ENCODE data around the gene RCAN3. TPM values are rescaled to one million over a fixed set of nuclear protein-coding genes. Genes with fewer than 3 reads are reported as not detected.

The RCAN3 gene
- total and polyA plus RNA-seq, 2 of the 13 experiments (the other 11 are each of a cell fraction or from before 2014, with no cell fraction given), result 12.2 to 13.3 TPM

DNA sequence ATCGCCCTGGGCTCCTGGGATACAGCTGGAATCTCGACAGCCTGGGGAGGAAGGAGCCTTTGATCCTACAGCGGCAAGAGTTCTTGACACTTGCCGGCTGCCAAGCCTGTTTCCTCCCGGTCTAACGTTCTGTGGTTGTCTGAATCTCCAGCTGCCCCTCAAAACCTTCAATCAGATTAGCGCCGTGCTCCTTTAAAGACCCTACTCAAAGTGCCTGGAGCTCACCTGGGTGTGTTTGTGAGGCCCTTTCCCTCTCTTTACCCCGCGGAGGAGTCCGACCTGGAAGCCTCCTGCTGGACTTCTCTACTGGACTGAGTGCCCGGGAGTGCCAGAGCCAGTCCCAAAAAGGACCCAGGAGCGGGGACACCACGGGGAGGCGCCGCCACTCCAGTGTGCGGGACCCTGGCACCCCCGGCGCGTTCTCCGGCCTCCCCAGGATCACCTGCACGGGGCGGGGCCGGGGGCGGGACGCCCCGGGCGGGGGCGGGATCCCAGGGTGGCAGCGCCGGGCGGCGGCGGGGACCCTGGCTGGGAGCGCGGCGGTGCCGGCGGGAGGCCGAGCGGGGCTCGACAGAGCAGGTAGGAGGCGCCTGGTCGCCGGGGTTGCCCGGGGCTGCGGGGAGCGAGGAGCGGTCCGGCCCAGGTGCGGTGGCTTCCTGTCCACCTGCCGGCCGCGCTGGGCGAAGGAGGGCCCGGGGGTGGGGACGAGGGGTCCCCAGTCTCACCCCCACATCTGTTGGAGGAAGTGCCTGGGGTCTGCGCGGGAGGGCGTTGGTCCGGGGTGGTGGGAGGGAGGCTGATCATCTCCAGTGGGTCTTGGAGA lies 53.2 kb downstream of the RCAN3 start, which contains the start of gene NCMAP:
Gene NCMAP (plus strand): TSS at position 497 of the 823 bp plus-strand sequence. CDS start 39,344 bp downstream, outside the sequence.
- H3K4me2 ChIP-seq (ENCODE audit: low read depth, low read length), result peak within 1 kb of the TSS; percentile 96
- ATAC-seq (peak; percentile 50), FAIRE-seq (no peak), DNase-seq (ENCODE audit: low spot score) (peak; percentile 26)
- peak within 1 kb of the TSS; percentile 71 for H2AFZ ChIP-seq (ENCODE audit: low read length)
- 6% methylated on average over 4 of the region's 61 CpGs for WGBS (ENCODE audit: low lambda C conversion rate)
- in situ Hi-C loops (cut with HindIII; ENCODE audit: extremely low pct_ligation_motif_present, low pct_unique_long_range_greater_than_20kb) (no loop called here), intact Hi-C loops (cut with micrococcal nuclease; ENCODE audit: unreplicated experiment) (loop anchor here (5.0 kb wide), 2 partner anchors 54 to 81 kb away; partner anchors contain the start of gene RCAN3)
- ChIA-PET POLR2A (interaction anchor here (0.6 to 1.3 kb wide), 2 partner anchors 12 to 14 kb away, joined by 3 to 10 read pairs; no protein-coding TSS in a partner anchor), CTCF (ENCODE audit: low intra/inter-chr PET ratio, low total read pairs) (interaction anchor here (1.3 to 1.5 kb wide), 2 partner anchors 31 to 80 kb away, joined by 3 to 5 read pairs; no protein-coding TSS in a partner anchor)
- H3K9me3 ChIP-seq (ENCODE audit: low read length), result no peaks in the 10 kb centered on the region
- H3K27me3 ChIP-seq (ENCODE audit: control insufficient read depth in 1 of 2, insufficient read depth in 2 of 2, low read length in 2 of 2), result no peaks in the 10 kb centered on the region
- BruUV-seq (replicated peaks), result no TSS peak
- no peaks in the 10 kb centered on the region; the same call in 1 of the 2 replicates for H4K20me1 ChIP-seq (ENCODE audit: insufficient read depth, low read length)
- H3K4me3 ChIP-seq (replicated peaks in 1 of 3; ENCODE audit: insufficient read depth in 1 of 3, low read depth in 2 of 3, low read length in 3 of 3), result peak within 1 kb of the TSS; percentile 60 to 82 (median 68)
- peak within 1 kb of the TSS; percentile 63 for H3K27ac ChIP-seq (ENCODE audit: extremely low read length, insufficient read depth, low read length)
- H3K36me3 ChIP-seq (replicated peaks in 1 of 2; ENCODE audit: control insufficient read depth in 1 of 2, insufficient read depth in 2 of 2, low read length in 2 of 2), result no peaks in the 10 kb centered on the region
- H3K79me2 ChIP-seq (ENCODE audit: insufficient read depth, low read length), result peaks cover 4% of the 10 kb centered on the region
- H3K4me1 ChIP-seq (ENCODE audit: insufficient read depth, low read length), result peaks cover 85% of the 10 kb centered on the region
- H3K9ac ChIP-seq (ENCODE audit: insufficient read depth, low read depth, low read length), result peak within 1 kb of the TSS; percentile 65
- TF ChIP-seq, protein P1, sequence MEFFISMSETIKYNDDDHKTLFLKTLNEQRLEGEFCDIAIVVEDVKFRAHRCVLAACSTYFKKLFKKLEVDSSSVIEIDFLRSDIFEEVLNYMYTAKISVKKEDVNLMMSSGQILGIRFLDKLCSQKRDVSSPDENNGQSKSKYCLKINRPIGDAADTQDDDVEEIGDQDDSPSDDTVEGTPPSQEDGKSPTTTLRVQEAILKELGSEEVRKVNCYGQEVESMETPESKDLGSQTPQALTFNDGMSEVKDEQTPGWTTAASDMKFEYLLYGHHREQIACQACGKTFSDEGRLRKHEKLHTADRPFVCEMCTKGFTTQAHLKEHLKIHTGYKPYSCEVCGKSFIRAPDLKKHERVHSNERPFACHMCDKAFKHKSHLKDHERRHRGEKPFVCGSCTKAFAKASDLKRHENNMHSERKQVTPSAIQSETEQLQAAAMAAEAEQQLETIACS (CRISPR knock-in tag; IDR thresholded peaks at IDR 0.05), result no peak
- TF ChIP-seq KDM3A (CRISPR knock-in tag; IDR thresholded peaks at IDR 0.05; ENCODE audit: low read depth), result peak; percentile 57; the same call in 1 of the 2 replicates
- TF ChIP-seq SRSF9 (IDR thresholded peaks at IDR 0.05; ENCODE audit: borderline replicate concordance, insufficient read depth, low read depth, low read length, poor library complexity, severe bottlenecking), result no peak
- TF ChIP-seq ZNF432 (CRISPR knock-in tag; IDR thresholded peaks at IDR 0.05; ENCODE audit: borderline replicate concordance), result no peak
- no peak for TF ChIP-seq CHCHD3 (CRISPR knock-in tag; IDR thresholded peaks at IDR 0.05)
- TF ChIP-seq XRCC5 (optimal IDR thresholded peaks at IDR 0.05; ENCODE audit: low read length), result peak; percentile 20
- no peak for TF ChIP-seq NPAS2 (CRISPR knock-in tag; IDR thresholded peaks at IDR 0.05; ENCODE audit: borderline replicate concordance)
- TF ChIP-seq RAD51 (IDR thresholded peaks at IDR 0.05; ENCODE audit: borderline replicate concordance), result no peak
- TF ChIP-seq, protein P2, sequence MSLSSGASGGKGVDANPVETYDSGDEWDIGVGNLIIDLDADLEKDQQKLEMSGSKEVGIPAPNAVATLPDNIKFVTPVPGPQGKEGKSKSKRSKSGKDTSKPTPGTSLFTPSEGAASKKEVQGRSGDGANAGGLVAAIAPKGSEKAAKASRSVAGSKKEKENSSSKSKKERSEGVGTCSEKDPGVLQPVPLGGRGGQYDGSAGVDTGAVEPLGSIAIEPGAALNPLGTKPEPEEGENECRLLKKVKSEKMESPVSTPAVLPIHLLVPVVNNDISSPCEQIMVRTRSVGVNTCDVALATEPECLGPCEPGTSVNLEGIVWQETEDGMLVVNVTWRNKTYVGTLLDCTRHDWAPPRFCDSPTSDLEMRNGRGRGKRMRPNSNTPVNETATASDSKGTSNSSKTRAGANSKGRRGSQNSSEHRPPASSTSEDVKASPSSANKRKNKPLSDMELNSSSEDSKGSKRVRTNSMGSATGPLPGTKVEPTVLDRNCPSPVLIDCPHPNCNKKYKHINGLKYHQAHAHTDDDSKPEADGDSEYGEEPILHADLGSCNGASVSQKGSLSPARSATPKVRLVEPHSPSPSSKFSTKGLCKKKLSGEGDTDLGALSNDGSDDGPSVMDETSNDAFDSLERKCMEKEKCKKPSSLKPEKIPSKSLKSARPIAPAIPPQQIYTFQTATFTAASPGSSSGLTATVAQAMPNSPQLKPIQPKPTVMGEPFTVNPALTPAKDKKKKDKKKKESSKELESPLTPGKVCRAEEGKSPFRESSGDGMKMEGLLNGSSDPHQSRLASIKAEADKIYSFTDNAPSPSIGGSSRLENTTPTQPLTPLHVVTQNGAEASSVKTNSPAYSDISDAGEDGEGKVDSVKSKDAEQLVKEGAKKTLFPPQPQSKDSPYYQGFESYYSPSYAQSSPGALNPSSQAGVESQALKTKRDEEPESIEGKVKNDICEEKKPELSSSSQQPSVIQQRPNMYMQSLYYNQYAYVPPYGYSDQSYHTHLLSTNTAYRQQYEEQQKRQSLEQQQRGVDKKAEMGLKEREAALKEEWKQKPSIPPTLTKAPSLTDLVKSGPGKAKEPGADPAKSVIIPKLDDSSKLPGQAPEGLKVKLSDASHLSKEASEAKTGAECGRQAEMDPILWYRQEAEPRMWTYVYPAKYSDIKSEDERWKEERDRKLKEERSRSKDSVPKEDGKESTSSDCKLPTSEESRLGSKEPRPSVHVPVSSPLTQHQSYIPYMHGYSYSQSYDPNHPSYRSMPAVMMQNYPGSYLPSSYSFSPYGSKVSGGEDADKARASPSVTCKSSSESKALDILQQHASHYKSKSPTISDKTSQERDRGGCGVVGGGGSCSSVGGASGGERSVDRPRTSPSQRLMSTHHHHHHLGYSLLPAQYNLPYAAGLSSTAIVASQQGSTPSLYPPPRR (CRISPR knock-in tag; IDR thresholded peaks at IDR 0.05; ENCODE audit: borderline replicate concordance), result no peak
- TF ChIP-seq, protein P3, sequence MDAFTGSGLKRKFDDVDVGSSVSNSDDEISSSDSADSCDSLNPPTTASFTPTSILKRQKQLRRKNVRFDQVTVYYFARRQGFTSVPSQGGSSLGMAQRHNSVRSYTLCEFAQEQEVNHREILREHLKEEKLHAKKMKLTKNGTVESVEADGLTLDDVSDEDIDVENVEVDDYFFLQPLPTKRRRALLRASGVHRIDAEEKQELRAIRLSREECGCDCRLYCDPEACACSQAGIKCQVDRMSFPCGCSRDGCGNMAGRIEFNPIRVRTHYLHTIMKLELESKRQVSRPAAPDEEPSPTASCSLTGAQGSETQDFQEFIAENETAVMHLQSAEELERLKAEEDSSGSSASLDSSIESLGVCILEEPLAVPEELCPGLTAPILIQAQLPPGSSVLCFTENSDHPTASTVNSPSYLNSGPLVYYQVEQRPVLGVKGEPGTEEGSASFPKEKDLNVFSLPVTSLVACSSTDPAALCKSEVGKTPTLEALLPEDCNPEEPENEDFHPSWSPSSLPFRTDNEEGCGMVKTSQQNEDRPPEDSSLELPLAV (CRISPR knock-in tag; conservative IDR thresholded peaks at IDR 0.05; ENCODE audit: low read depth), result no peak
- no peak for TF ChIP-seq ZNF768 (CRISPR knock-in tag; IDR thresholded peaks at IDR 0.05)
- TF ChIP-seq FOXA3 (CRISPR knock-in tag; IDR thresholded peaks at IDR 0.05), result peak; percentile 13; the same call in 1 of the 2 replicates
- TF ChIP-seq SMARCE1 (IDR thresholded peaks at IDR 0.05; ENCODE audit: borderline replicate concordance), result no peak
- no peak for TF ChIP-seq LCORL (IDR thresholded peaks at IDR 0.05)
- peak; percentile 76 for TF ChIP-seq LCORL (CRISPR knock-in tag; IDR thresholded peaks at IDR 0.05)
- no peak for TF ChIP-seq ZNF546 (CRISPR knock-in tag; conservative IDR thresholded peaks at IDR 0.05)
- no peak for TF ChIP-seq REL (CRISPR knock-in tag; conservative IDR thresholded peaks at IDR 0.05)

Data from HepG2 (cell line).